IMR-90 (cell line): ENCODE results near the gene SLX4IP. TPM values are rescaled to one million over a fixed set of nuclear protein-coding genes. Genes with fewer than 3 reads are reported as not detected.

Experiments used
- ATAC-seq: fragments of 200-7000 bp; cut with Tn5 transposase; 2 replicates; pipeline ENCODE4 v1.9.1; 2020; ENCODE audit warnings: low read depth, mild to moderate bottlenecking, moderate library complexity
- BruUV-seq: library from RNA; stranded (reverse); fragments of 400-500 nt; replicated peaks from 2 replicates; lab custom pipeline; 2021; lab: Mats Ljungman, UMichigan
- CTCF ChIA-PET: fragments of 300-600 bp; formaldehyde crosslinking; extraction: SDS; loops from one replicate; lab custom pipeline; 2021; ENCODE audit warnings: antibody characterized with exemption; lab: Yijun Ruan, JAX
- POLR2A ChIA-PET: fragments of 300-600 bp; sonication (Branson Sonifier 250); formaldehyde crosslinking; loops from one replicate; lab custom pipeline; 2022; ENCODE audit warnings: antibody characterized with exemption; ENCODE audit not compliant: unreplicated experiment; lab: Charles Lee
- DNase-seq: peaks from one replicate; pipeline ENCODE4 v3.0.0; 2013
- H2AFZ ChIP-seq: replicated peaks from 2 replicates; pipeline ENCODE3; 2013; ENCODE audit warnings: low read length, mild to moderate bottlenecking; ENCODE audit not compliant: poor library complexity
- H2AK5ac ChIP-seq: 2 replicates; pipeline ENCODE4 v1.6.1; 2013; ENCODE audit warnings: low read depth, low read length, inconsistent platforms
- H2AK9ac ChIP-seq: replicated peaks from 2 replicates; pipeline ENCODE3; 2013; ENCODE audit warnings: mild to moderate bottlenecking, low read depth, low read length, moderate library complexity; ENCODE audit not compliant: poor library complexity
- H2BK120ac ChIP-seq: 2 replicates; pipeline ENCODE4 v1.6.1; 2013; ENCODE audit warnings: low read depth, low read length, inconsistent platforms
- H2BK15ac ChIP-seq: 3 replicates; pipeline ENCODE4 v1.6.1; 2013; ENCODE audit warnings: low read depth, low read length, inconsistent platforms
- H2BK20ac ChIP-seq: 2 replicates; pipeline ENCODE4 v1.6.1; 2013; ENCODE audit warnings: low read depth, mild to moderate bottlenecking, inconsistent platforms, low read length, moderate library complexity
- H2BK5ac ChIP-seq: 2 replicates; pipeline ENCODE4 v1.6.1; 2013; ENCODE audit warnings: mild to moderate bottlenecking, low read depth, low read length, inconsistent platforms; ENCODE audit not compliant: poor library complexity, severe bottlenecking
- H3K14ac ChIP-seq: replicated peaks from 2 replicates; pipeline ENCODE4 v1.6.1; 2013; ENCODE audit warnings: low read depth, low read length, inconsistent platforms
- H3K18ac ChIP-seq: 2 replicates; pipeline ENCODE4 v1.6.1; 2013; ENCODE audit warnings: low read depth, low read length, control low read depth
- H3K23ac ChIP-seq: 2 replicates; pipeline ENCODE4 v1.6.1; 2013; ENCODE audit warnings: low read depth, low read length, inconsistent platforms
- H3K27ac ChIP-seq: 2 replicates; pipeline ENCODE4 v1.5.1; 2013; ENCODE audit warnings: mild to moderate bottlenecking, control low read depth, low read length; ENCODE audit not compliant: insufficient read depth
- H3K27me3 ChIP-seq: 2 replicates; pipeline ENCODE4 v1.6.1; 2013; ENCODE audit warnings: low read length; ENCODE audit not compliant: control insufficient read depth, insufficient read depth
- H3K36me3 ChIP-seq: 2 replicates; pipeline ENCODE4 v1.6.1; 2013; ENCODE audit warnings: low read length, mixed read lengths; ENCODE audit not compliant: control insufficient read depth, insufficient read depth
- H3K4ac ChIP-seq: 2 replicates; pipeline ENCODE4 v1.6.1; 2013; ENCODE audit warnings: low read depth, low read length, inconsistent platforms
- H3K4me1 ChIP-seq: 2 replicates; pipeline ENCODE4 v1.6.1; 2013; ENCODE audit warnings: low read length, mixed read lengths; ENCODE audit not compliant: control insufficient read depth, insufficient read depth
- H3K4me2 ChIP-seq: 2 replicates; pipeline ENCODE4 v1.6.1; 2013; ENCODE audit warnings: low read depth, mild to moderate bottlenecking, control low read depth, low read length, moderate library complexity
- H3K4me3 ChIP-seq: 2 replicates; pipeline ENCODE4 v1.5.1; 2013; ENCODE audit warnings: low read depth, mild to moderate bottlenecking, control low read depth, low read length, moderate library complexity; ENCODE audit not compliant: insufficient read depth
- H3K56ac ChIP-seq: 2 replicates; pipeline ENCODE4 v1.6.1; 2013; ENCODE audit warnings: low read length, inconsistent platforms; ENCODE audit not compliant: insufficient read depth; ENCODE audit errors: extremely low read depth
- H3K79me1 ChIP-seq, 2 experiments: 2 replicates each; pipeline ENCODE4 v1.6.1; 2013; ENCODE audit warnings: low read length in 2 of 2, inconsistent platforms in 1 of 2, low read depth in 1 of 2
- H3K9ac ChIP-seq: 2 replicates; pipeline ENCODE4 v1.6.1; 2013; ENCODE audit warnings: low read depth, low read length, control low read depth
- H3K9me1 ChIP-seq: 2 replicates; pipeline ENCODE4 v1.6.1; 2013; ENCODE audit warnings: low read length, inconsistent platforms; ENCODE audit not compliant: insufficient read depth
- H3K9me3 ChIP-seq: 2 replicates; pipeline ENCODE4 v1.6.1; 2013; ENCODE audit warnings: low read length; ENCODE audit not compliant: control insufficient read depth, insufficient read depth
- H4K20me1 ChIP-seq: 2 replicates; pipeline ENCODE4 v1.6.1; 2013; ENCODE audit warnings: low read length, inconsistent platforms; ENCODE audit not compliant: insufficient read depth
- H4K5ac ChIP-seq: 2 replicates; pipeline ENCODE4 v1.6.1; 2013; ENCODE audit warnings: mild to moderate bottlenecking, low read depth, low read length, control low read depth
- H4K8ac ChIP-seq, 2 experiments: 2 replicates each; pipeline ENCODE4 v1.6.1; 2013; ENCODE audit warnings: low read depth in 2 of 2, low read length in 2 of 2, control low read depth in 1 of 2, inconsistent platforms in 1 of 2
- H4K91ac ChIP-seq: 2 replicates; pipeline ENCODE4 v1.6.1; 2013; ENCODE audit warnings: low read depth, low read length, inconsistent platforms; ENCODE audit not compliant: insufficient read depth
- BHLHE40 ChIP-seq: fragments of 150-350 bp; IDR thresholded peaks from 2 replicates; pipeline ENCODE4 v1.6.1; 2016; ENCODE audit warnings: mild to moderate bottlenecking, low read depth, low read length
- MXI1 ChIP-seq: IDR thresholded peaks from 2 replicates; pipeline ENCODE4 v1.6.1; 2012; ENCODE audit warnings: low read depth, mild to moderate bottlenecking, low read length, moderate library complexity, borderline replicate concordance
- WGBS, 2 experiments: methylation state at CpG; one replicate each; pipeline versions ENCODE4 v1.1.5 to v1.1.7; 2013; ENCODE audit warnings: missing lambda C conversion rate in 2 of 2; ENCODE audit not compliant: insufficient read length in 1 of 2; ENCODE audit errors: extremely low coverage in 2 of 2; 5-methylcytosine and 5-hydroxymethylcytosine counted together
- dilution Hi-C: fragments of 300-500 bp; cut with HindIII; formaldehyde crosslinking; loops from one replicate; pipeline ENCODE4 v1.14.3; 2018; ENCODE audit warnings: low sequenced_read_pairs; ENCODE audit not compliant: unreplicated experiment
- in situ Hi-C: fragments of 300-500 bp; cut with MboI; formaldehyde crosslinking; loops from 3 replicates; pipeline ENCODE4 v1.14.3; 2019; ENCODE audit warnings: low sequenced_read_pairs, inconsistent platforms, mixed read lengths
- intact Hi-C: fragments of 100-400 bp; cut with micrococcal nuclease; formaldehyde crosslinking; loops from 2 replicates; pipeline ENCODE4 v1.10.0; 2022
- polyA plus RNA-seq, 3 experiments: library from polyadenylated mRNA; depleted of rRNA; stranded (reverse); fragments of >200 nt; gene quantifications; 2 replicates each; pipeline ENCODE4 v1.2.3, GENCODE V29; 2012; ENCODE audit warnings: low replicate concordance in 1 of 3
- total RNA-seq: library from RNA; depleted of rRNA; stranded (reverse); fragments of >200 nt; gene quantifications from 2 replicates; pipeline ENCODE4 v1.2.3, GENCODE V29; 2012

Gene SLX4IP
- total and polyA plus RNA-seq, 2 of the 4 experiments (the other 2 are of a cell fraction): 1.3 to 5.9 TPM

GRCh38 chr20:10511170-10511508 lies 76.0 kb downstream of the SLX4IP start:
- Histone ChIP-seq H3K27me3 (no peaks in the 10 kb centered on the region), H3K4ac (peak overlapping the region; percentile 98), H2BK120ac (peak overlapping the region; percentile 96), H3K23ac (peak overlapping the region; percentile 95), H4K91ac (peak overlapping the region; percentile 97), H2AK5ac (peak overlapping the region; percentile 98), H3K9ac (peak overlapping the region; percentile 69), H3K27ac (peak overlapping the region; percentile 95), H4K5ac (peak overlapping the region; percentile 77), H3K56ac (peak overlapping the region; percentile 86), H3K9me1 (peaks cover 9% of the 10 kb centered on the region), H3K18ac (peak overlapping the region; percentile 97), H2BK20ac (peak overlapping the region; percentile 98), H3K4me3 (no peak overlapping the region), H3K4me2 (peak overlapping the region; percentile 65), H3K9me3 (no peaks in the 10 kb centered on the region), H3K14ac (peak overlapping the region; percentile 80), H3K79me1 (peaks cover 12 to 41% of the 10 kb centered on the region in 2 experiments), H4K20me1 (no peaks in the 10 kb centered on the region), H2BK5ac (peak overlapping the region; percentile 95), H2AFZ (peak overlapping the region; percentile 78), H3K36me3 (no peaks in the 10 kb centered on the region), H2BK15ac (peak overlapping the region; percentile 92; the same call in 2 of the 3 replicates), H4K8ac (peak overlapping the region; percentile 52 to 89), H3K4me1 (peaks cover 22% of the 10 kb centered on the region), H2AK9ac (peak overlapping the region; percentile 86)
- no CpG with 5 or more reads among the region's 3 CpGs for WGBS, 2 experiments
- TF ChIP-seq MXI1 (no peak), BHLHE40 (no peak)
- in situ Hi-C loops (no loop called here), intact Hi-C loops (loop anchor here (5.0 kb wide), 1 partner anchor 34 kb away; no protein-coding TSS in a partner anchor), dilution Hi-C loops (no loop called here)
- ATAC-seq (peak; percentile 53; the same call in 1 of the 2 replicates), DNase-seq (no peak)
- POLR2A ChIA-PET: no interaction called here
- CTCF ChIA-PET: no interaction called here
- no TSS peak for BruUV-seq
